GM12878 (cell line): ENCODE data around the gene SMARCA4. TPM values are rescaled to one million over a fixed set of nuclear protein-coding genes. Genes with fewer than 3 reads are reported as not detected.

Experiments used
- ATAC-seq: fragments of 200-7000 bp; cut with Tn5 transposase; 3 replicates; pipeline ENCODE4 v1.9.1; 2020; ENCODE audit warnings: mild to moderate bottlenecking, moderate library complexity
- BruUV-seq: library from RNA; stranded (reverse); fragments of 400-500 nt; replicated peaks from 2 replicates; lab custom pipeline; 2021; lab: Mats Ljungman, UMichigan
- CTCF ChIA-PET: fragments of 300-600 bp; sonication (Branson Sonifier 250); formaldehyde crosslinking; extraction: SDS; loops from one replicate; lab custom pipeline; 2021; ENCODE audit warnings: inconsistent platforms; lab: Yijun Ruan, JAX
- POLR2A ChIA-PET: fragments of 350-600 bp; formaldehyde crosslinking; extraction: SDS; loops from one replicate; lab custom pipeline; 2021; ENCODE audit warnings: inconsistent platforms; lab: Charles Lee
- RAD21 ChIA-PET: fragments of 300-600 bp; sonication (Branson Sonifier 250); formaldehyde crosslinking; loops from one replicate; lab custom pipeline; 2023; ENCODE audit warnings: antibody characterized with exemption; ENCODE audit not compliant: unreplicated experiment; lab: Charles Lee
- SMC1A ChIA-PET: fragments of 300-600 bp; sonication (Branson Sonifier 250); formaldehyde crosslinking; loops from one replicate; lab custom pipeline; 2023; ENCODE audit not compliant: unreplicated experiment, uncharacterized antibody; lab: Charles Lee
- DNase-seq: peaks from one replicate; pipeline ENCODE4 v3.0.0-alpha.2; 2011; ENCODE audit warnings: low read depth, low spot score
- FAIRE-seq: peaks from 3 replicates; lab custom pipeline; 2011; peaks lifted over from hg19 to GRCh38; lab: Jason Lieb, UNC
- H2AFZ ChIP-seq: 2 replicates; pipeline ENCODE4 v1.6.0; 2011; ENCODE audit warnings: low read depth, low read length, control low read depth; ENCODE audit not compliant: control insufficient read depth
- H3K27ac ChIP-seq: 2 replicates; pipeline ENCODE4 v1.5.1; 2011; ENCODE audit warnings: control low read depth; ENCODE audit not compliant: control insufficient read depth, insufficient read depth
- H3K27me3 ChIP-seq, 2 experiments: replicated peaks in 1 of 2; 2 replicates each; pipeline versions ENCODE4 v1.6.0 to v1.6.1; 2011; ENCODE audit warnings: low read length in 1 of 2; ENCODE audit not compliant: control insufficient read depth in 2 of 2, insufficient read depth in 2 of 2
- H3K36me3 ChIP-seq, 2 experiments: 2 replicates each; pipeline ENCODE4 v1.5.1; 2011; ENCODE audit warnings: low read length in 1 of 2; ENCODE audit not compliant: control insufficient read depth in 2 of 2, insufficient read depth in 2 of 2
- H3K4me1 ChIP-seq: 2 replicates; pipeline ENCODE4 v1.6.1; 2011; ENCODE audit warnings: mild to moderate bottlenecking, low read length, moderate library complexity, mixed read lengths; ENCODE audit not compliant: control insufficient read depth, insufficient read depth
- H3K4me2 ChIP-seq: 2 replicates; pipeline ENCODE4 v1.6.0; 2011; ENCODE audit warnings: control low read depth; ENCODE audit not compliant: control insufficient read depth, insufficient read depth
- H3K4me3 ChIP-seq: fragments of 200-600 bp; sonication (generic); 2 replicates; pipeline ENCODE4 v1.5.1; 2016
- H3K79me2 ChIP-seq: 2 replicates; pipeline ENCODE4 v1.6.0; 2011; ENCODE audit warnings: low read length; ENCODE audit not compliant: control insufficient read depth, insufficient read depth
- H3K9ac ChIP-seq: 2 replicates; pipeline ENCODE4 v1.8.0; 2011; ENCODE audit warnings: low read length, control low read depth, mixed read lengths; ENCODE audit not compliant: control insufficient read depth, insufficient read depth
- H3K9me3 ChIP-seq: replicated peaks from 3 replicates; pipeline ENCODE4 v1.5.1; 2011; ENCODE audit warnings: mild to moderate bottlenecking, low read length; ENCODE audit not compliant: control insufficient read depth, insufficient read depth
- H4K20me1 ChIP-seq: 2 replicates; pipeline ENCODE4 v1.6.0; 2011; ENCODE audit not compliant: control insufficient read depth, insufficient read depth
- BACH1 ChIP-seq: fragments of 450-650 bp; IDR thresholded peaks from 2 replicates; pipeline ENCODE4 v1.6.1; 2017; ENCODE audit warnings: mild to moderate bottlenecking, borderline replicate concordance
- BHLHE40 ChIP-seq, 2 experiments: fragments of 450-650 bp in 1 of 2; IDR thresholded peaks; 2 replicates each; pipeline ENCODE4 v1.6.1; 2011 to 2017; ENCODE audit warnings: low read depth in 2 of 2, borderline replicate concordance in 1 of 2, improper control_type of control experiment in 1 of 2, low read length in 1 of 2, mild to moderate bottlenecking in 1 of 2
- CEBPB ChIP-seq, 2 experiments: fragments of 150-350 bp in 1 of 2; IDR thresholded peaks; 2 replicates each; pipeline ENCODE4 v1.6.1; 2012 to 2014; ENCODE audit warnings: low read depth in 2 of 2, low read length in 2 of 2, borderline replicate concordance in 1 of 2, inconsistent platforms in 1 of 2
- CREB1 ChIP-seq: IDR thresholded peaks from 2 replicates; pipeline ENCODE4 v1.6.1; 2012; ENCODE audit warnings: low read depth, mild to moderate bottlenecking, inconsistent platforms
- DPF2 ChIP-seq: fragments of 450-650 bp; IDR thresholded peaks from 2 replicates; pipeline ENCODE4 v1.6.1; 2017; ENCODE audit warnings: mild to moderate bottlenecking
- GATAD2B ChIP-seq: fragments of 450-650 bp; conservative IDR thresholded peaks from 2 replicates; pipeline ENCODE4 v1.6.1; 2017; ENCODE audit warnings: low read depth, mild to moderate bottlenecking, moderate library complexity
- HCFC1 ChIP-seq: fragments of 150-350 bp; IDR thresholded peaks from 2 replicates; pipeline ENCODE4 v1.6.1; 2014; ENCODE audit warnings: low read length
- NR2C1 ChIP-seq: fragments of 450-650 bp; IDR thresholded peaks from 2 replicates; pipeline ENCODE4 v1.6.1; 2017; ENCODE audit warnings: antibody characterized with exemption, mild to moderate bottlenecking, moderate library complexity
- NR2F1 ChIP-seq: fragments of 450-650 bp; conservative IDR thresholded peaks from 2 replicates; pipeline ENCODE4 v1.6.1; 2017; ENCODE audit warnings: mild to moderate bottlenecking
- RB1 ChIP-seq: fragments of 450-650 bp; formaldehyde crosslinking; IDR thresholded peaks from 2 replicates; pipeline ENCODE4 v1.6.1; 2017; ENCODE audit warnings: mild to moderate bottlenecking, borderline replicate concordance
- SP1 ChIP-seq: IDR thresholded peaks from one replicate; pipeline ENCODE4 v1.6.1; 2011; ENCODE audit warnings: low read depth, low read length
- WRNIP1 ChIP-seq: IDR thresholded peaks from 2 replicates; pipeline ENCODE4 v1.6.1; 2011; ENCODE audit warnings: low read depth, low read length, improper control_type of control experiment, borderline replicate concordance
- YY1 ChIP-seq: IDR thresholded peaks from 2 replicates; pipeline ENCODE4 v1.6.1; 2011; ENCODE audit warnings: low read depth, mild to moderate bottlenecking, low read length
- ZNF217 ChIP-seq: fragments of 450-650 bp; IDR thresholded peaks from 2 replicates; pipeline ENCODE4 v1.6.1; 2017; ENCODE audit warnings: antibody characterized with exemption, mild to moderate bottlenecking
- WGBS: methylation state at CpG from one replicate; pipeline ENCODE4 v1.1.6; 2016; ENCODE audit warnings: low lambda C conversion rate; ENCODE audit not compliant: insufficient replicate concordance, insufficient coverage; ENCODE audit errors: missing lambda C conversion rate; 5-methylcytosine and 5-hydroxymethylcytosine counted together
- in situ Hi-C: fragments of 300-500 bp; cut with MboI; formaldehyde crosslinking; loops from 9 replicates; pipeline ENCODE4 v1.14.3; 2018; ENCODE audit warnings: mixed read lengths
- intact Hi-C: fragments of 100-400 bp; cut with micrococcal nuclease; formaldehyde crosslinking; loops from one replicate; pipeline ENCODE4 v1.14.2; 2022; ENCODE audit not compliant: unreplicated experiment
- polyA plus RNA-seq, 11 experiments: library from polyadenylated mRNA; depleted of rRNA in 4 of 11; unstranded in 6 of 11; stranded (reverse) in 5 of 11; fragments of >200 nt; fragmentation: Nextera tagmentation in 4 of 11; fragmentation: Illumina TruSeq in 1 of 11; extraction: Ambion mirVana in 4 of 11; extraction: Trizol in 1 of 11; gene quantifications; 1 replicate in 1 of 11; 2 replicates in 10 of 11; pipeline versions ENCODE4 v1.2.1 to v1.2.3, GENCODE V29; 2011 to 2016; ENCODE audit warnings: inconsistent platforms in 2 of 11, missing spikeins in 2 of 11, low read depth in 1 of 11
- total RNA-seq, 4 experiments: library from RNA; depleted of rRNA in 3 of 4; stranded (reverse); fragments of >200 nt in 3 of 4; fragmentation: Illumina TruSeq in 1 of 4; extraction: Trizol in 1 of 4; gene quantifications; 2 replicates each; pipeline versions ENCODE4 v1.2.1 to v1.2.3, GENCODE V29; 2013 to 2021
- TF ChIP-seq, protein P1 (sequence below): fragments of 450-650 bp; conservative IDR thresholded peaks from 2 replicates; pipeline ENCODE4 v1.6.1; 2017; ENCODE audit warnings: mild to moderate bottlenecking, moderate library complexity

The SMARCA4 gene
- total and polyA plus RNA-seq, 10 of the 15 experiments (the other 5 are each of a cell fraction or from before 2014, with no cell fraction given), result 22.4 to 175 (median 57.4) TPM

DNA sequence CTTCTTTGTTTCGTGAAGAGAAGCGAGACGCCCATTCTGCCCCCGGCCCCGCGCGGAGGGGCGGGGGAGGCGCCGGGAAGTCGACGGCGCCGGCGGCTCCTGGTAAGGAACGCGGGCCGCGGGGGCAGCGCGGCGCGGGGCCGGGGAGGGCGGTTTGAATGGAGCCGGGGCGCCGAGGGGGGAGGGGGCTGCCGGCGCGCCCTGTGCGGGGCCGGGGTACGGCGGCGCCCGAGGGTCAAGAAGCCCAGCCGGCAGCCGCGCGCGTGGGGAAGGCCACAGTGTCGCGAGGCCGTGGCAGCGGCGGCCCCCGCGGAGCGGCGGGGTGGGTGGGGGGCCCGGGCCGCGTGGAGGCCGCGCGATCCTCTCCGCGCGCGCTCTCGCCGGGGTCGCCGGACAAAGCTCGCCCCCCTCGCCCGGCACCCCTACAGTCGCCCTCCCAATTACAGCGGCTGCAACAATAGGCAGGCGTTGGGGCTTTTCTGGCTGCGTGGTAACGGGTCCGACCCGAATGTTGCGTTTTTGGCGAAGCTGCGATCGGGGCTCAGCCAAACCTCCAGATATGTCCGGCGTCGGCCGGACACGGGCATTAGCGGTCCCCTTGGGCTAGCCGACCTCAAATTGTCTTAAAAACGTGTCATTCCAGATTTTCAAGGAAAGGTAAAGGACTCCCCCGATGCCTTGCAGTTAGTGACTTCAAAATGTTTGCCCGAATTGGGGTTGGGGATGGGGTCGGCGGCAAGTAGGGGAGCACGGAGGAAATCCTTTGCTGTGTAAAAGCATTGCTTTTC, 437 bp downstream of the SMARCA4 start:
- 4% methylated on average over 34 of the region's 92 CpGs for WGBS
- SMC1A ChIA-PET, result interaction anchor here (0.7 to 4.8 kb wide), 5 partner anchors 11 to 84 kb away, joined by 3 to 18 read pairs (median 3); no protein-coding TSS in a partner anchor

More for the DNA sequence above, 437 bp downstream of the SMARCA4 start:
- peak overlapping the region; percentile 83 for H3K9ac ChIP-seq
- DNase-seq (no peak), ATAC-seq (peak; percentile 3; the same call in 2 of the 3 replicates), FAIRE-seq (no peak)
- no peak for TF ChIP-seq SP1
- TF ChIP-seq HCFC1, result no peak
- peak; percentile 72 for TF ChIP-seq GATAD2B
- TF ChIP-seq CREB1, result 0 out of 2 replicates have a peak, but pooled peaks have one; percentile 38
- TF ChIP-seq CEBPB (IDR thresholded peaks at IDR 0.05; ENCODE audit: borderline replicate concordance in 1 of 2, low read depth in 2 of 2, low read length in 2 of 2), result no peak
- TF ChIP-seq YY1, result peak; percentile 14; the same call in 1 of the 2 replicates
- TF ChIP-seq BACH1, result peak; percentile 93
- TF ChIP-seq, protein P1, sequence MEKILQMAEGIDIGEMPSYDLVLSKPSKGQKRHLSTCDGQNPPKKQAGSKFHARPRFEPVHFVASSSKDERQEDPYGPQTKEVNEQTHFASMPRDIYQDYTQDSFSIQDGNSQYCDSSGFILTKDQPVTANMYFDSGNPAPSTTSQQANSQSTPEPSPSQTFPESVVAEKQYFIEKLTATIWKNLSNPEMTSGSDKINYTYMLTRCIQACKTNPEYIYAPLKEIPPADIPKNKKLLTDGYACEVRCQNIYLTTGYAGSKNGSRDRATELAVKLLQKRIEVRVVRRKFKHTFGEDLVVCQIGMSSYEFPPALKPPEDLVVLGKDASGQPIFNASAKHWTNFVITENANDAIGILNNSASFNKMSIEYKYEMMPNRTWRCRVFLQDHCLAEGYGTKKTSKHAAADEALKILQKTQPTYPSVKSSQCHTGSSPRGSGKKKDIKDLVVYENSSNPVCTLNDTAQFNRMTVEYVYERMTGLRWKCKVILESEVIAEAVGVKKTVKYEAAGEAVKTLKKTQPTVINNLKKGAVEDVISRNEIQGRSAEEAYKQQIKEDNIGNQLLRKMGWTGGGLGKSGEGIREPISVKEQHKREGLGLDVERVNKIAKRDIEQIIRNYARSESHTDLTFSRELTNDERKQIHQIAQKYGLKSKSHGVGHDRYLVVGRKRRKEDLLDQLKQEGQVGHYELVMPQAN, result no peak; the same call in 1 of the 2 replicates
- no peak for TF ChIP-seq WRNIP1
- peak; percentile 34; the same call in 1 of the 2 replicates for TF ChIP-seq NR2F1
- TF ChIP-seq NR2C1, result no peak
- 0 out of 2 replicates have a peak, but pooled peaks have one; percentile 22 for TF ChIP-seq ZNF217
- TF ChIP-seq BHLHE40 (IDR thresholded peaks at IDR 0.05; ENCODE audit: borderline replicate concordance in 1 of 2, low read depth in 2 of 2, low read length in 1 of 2), result peak in 1 of 2 experiments; percentile 26; a peak in 1 of 4 replicates
- peak; percentile 62 for TF ChIP-seq DPF2
- peak; percentile 22; the same call in 1 of the 2 replicates for TF ChIP-seq RB1
- ChIA-PET RAD21 (interaction anchor here (0.9 to 2.4 kb wide), 6 partner anchors 12 to 244 kb away, joined by 3 to 19 read pairs (median 3); no protein-coding TSS in a partner anchor), POLR2A (interaction anchor here (0.5 to 2.6 kb wide), 11 partner anchors 9 to 258 kb away, joined by 3 to 10 read pairs (median 3); no protein-coding TSS in a partner anchor), CTCF (interaction anchor here (0.6 to 0.8 kb wide), 3 partner anchors 18 to 89 kb away, joined by 3 to 4 read pairs (median 3); no protein-coding TSS in a partner anchor)
- H3K4me1 ChIP-seq, result peaks cover 18% of the 10 kb centered on the region; the same call in 1 of the 2 replicates
- in situ Hi-C loops, result no loop called here
- peaks cover 61% of the 10 kb centered on the region for H3K79me2 ChIP-seq
- H3K27me3 ChIP-seq, result no peaks in the 10 kb centered on the region
- H3K36me3 ChIP-seq, result no peaks in the 10 kb centered on the region
- intact Hi-C loops, result loop anchor here (5.0 kb wide), 1 partner anchor 244 kb away; the partner anchor contains the start of gene DNM2
- no peaks in the 10 kb centered on the region for H3K9me3 ChIP-seq
- no TSS peak for BruUV-seq
- H3K4me3 ChIP-seq, result peak overlapping the region; percentile 85
- H3K4me2 ChIP-seq, result peak overlapping the region; percentile 85; the same call in 1 of the 2 replicates
- peaks cover 4% of the 10 kb centered on the region; the same call in 1 of the 2 replicates for H4K20me1 ChIP-seq
- H2AFZ ChIP-seq, result peak overlapping the region; percentile 9; the same call in 1 of the 2 replicates
- H3K27ac ChIP-seq, result peak overlapping the region; percentile 67
